Thyroid gland (tissue), 4 donors: ENCODE data around the gene MAD2L1.

Source experiments
- POLR2A ChIP-seq, 2 donors: fragments of 450-650 bp; IDR thresholded peaks; one replicate each; pipeline ENCODE4 v1.6.1; 2017; ENCODE audit warnings: antibody characterized with exemption in 2 of 2, mild to moderate bottlenecking in 2 of 2, moderate library complexity in 1 of 2
- TF ChIP-seq, protein P1 (sequence below), 6 experiments: fragments of 200-600 bp in 3 of 6; fragments of 450-650 bp in 3 of 6; sonication (generic) in 3 of 6; IDR thresholded peaks; one replicate each; pipeline ENCODE4 v1.5.1; 2016 to 2019; ENCODE audit warnings: antibody characterized with exemption in 6 of 6, mild to moderate bottlenecking in 2 of 6, inconsistent platforms in 1 of 6, moderate library complexity in 1 of 6

DNA sequence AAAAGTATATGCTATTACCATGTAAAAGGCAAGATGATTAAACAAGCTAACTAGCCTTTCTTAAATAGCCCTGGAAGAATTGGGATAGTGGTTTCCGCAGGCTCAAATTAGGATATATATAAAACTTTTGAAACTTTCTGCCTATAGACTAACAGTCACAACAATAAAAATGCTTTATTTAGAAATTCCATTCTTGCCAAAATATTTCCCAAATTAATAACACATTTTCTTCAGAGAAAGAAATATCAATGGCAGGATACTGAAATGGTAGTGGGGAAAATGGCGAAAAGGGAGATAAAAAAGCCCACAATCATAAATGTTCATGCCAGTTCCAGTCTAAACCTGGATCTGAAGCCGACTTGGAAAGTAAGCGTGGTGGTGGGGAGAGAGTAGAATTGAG is 56.0 kb downstream of the MAD2L1 start:
- TF ChIP-seq, protein P1, sequence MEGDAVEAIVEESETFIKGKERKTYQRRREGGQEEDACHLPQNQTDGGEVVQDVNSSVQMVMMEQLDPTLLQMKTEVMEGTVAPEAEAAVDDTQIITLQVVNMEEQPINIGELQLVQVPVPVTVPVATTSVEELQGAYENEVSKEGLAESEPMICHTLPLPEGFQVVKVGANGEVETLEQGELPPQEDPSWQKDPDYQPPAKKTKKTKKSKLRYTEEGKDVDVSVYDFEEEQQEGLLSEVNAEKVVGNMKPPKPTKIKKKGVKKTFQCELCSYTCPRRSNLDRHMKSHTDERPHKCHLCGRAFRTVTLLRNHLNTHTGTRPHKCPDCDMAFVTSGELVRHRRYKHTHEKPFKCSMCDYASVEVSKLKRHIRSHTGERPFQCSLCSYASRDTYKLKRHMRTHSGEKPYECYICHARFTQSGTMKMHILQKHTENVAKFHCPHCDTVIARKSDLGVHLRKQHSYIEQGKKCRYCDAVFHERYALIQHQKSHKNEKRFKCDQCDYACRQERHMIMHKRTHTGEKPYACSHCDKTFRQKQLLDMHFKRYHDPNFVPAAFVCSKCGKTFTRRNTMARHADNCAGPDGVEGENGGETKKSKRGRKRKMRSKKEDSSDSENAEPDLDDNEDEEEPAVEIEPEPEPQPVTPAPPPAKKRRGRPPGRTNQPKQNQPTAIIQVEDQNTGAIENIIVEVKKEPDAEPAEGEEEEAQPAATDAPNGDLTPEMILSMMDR (IDR thresholded peaks at IDR 0.05) = no peak
- no peak for TF ChIP-seq POLR2A (IDR thresholded peaks at IDR 0.05)
